Mammary epithelial cell (primary cell): ENCODE data around the gene CRYZL1.

ENCODE experiments used
- CTCF ChIP-seq, 2 donors: IDR thresholded peaks in 1 of 2; conservative IDR thresholded peaks in 1 of 2; 2 replicates each; pipeline ENCODE4 v1.5.1; 2011 to 2012; ENCODE audit warnings: inconsistent platforms in 2 of 2, low read length in 2 of 2, mild to moderate bottlenecking in 2 of 2, control low read depth in 1 of 2, low read depth in 1 of 2; ENCODE audit not compliant: insufficient read depth in 1 of 2; ENCODE audit errors: extremely low read depth in 1 of 2
- EZH2 ChIP-seq: IDR thresholded peaks from 2 replicates; pipeline ENCODE4 v1.6.1; 2012; ENCODE audit warnings: low read length, inconsistent platforms, borderline replicate concordance

GRCh38 chr21:33644383-33645074 lies 3.0 kb upstream of the CRYZL1 start:
- TF ChIP-seq CTCF (conservative IDR thresholded peaks at IDR 0.05 in 1 of 2, IDR thresholded peaks at IDR 0.05 in 1 of 2; ENCODE audit: extremely low read depth in 1 of 2, insufficient read depth in 1 of 2, low read depth in 1 of 2, low read length in 2 of 2) = no peak
- no peak for TF ChIP-seq EZH2
